HT-29 (cell line): ENCODE data around the gene GRB10. TPM values are rescaled to one million over a fixed set of nuclear protein-coding genes. Genes with fewer than 3 reads are reported as not detected.
A peak's percentile ranks its signal among the peaks of the same experiment; 100 is the strongest.

Experiments
- DNase-seq: peaks from one replicate; pipeline ENCODE4 v3.0.0-alpha.2; 2015; ENCODE audit warnings: low spot score
- total RNA-seq: library from RNA; depleted of rRNA; stranded (reverse); fragments of >200 nt; shearing (Covaris generic); gene quantifications from 2 replicates; pipeline ENCODE4 v1.2.3, GENCODE V29; 2014

GRB10 gene
- total RNA-seq, 1 experiment from 2014 or later, result 6.6 TPM

DNA sequence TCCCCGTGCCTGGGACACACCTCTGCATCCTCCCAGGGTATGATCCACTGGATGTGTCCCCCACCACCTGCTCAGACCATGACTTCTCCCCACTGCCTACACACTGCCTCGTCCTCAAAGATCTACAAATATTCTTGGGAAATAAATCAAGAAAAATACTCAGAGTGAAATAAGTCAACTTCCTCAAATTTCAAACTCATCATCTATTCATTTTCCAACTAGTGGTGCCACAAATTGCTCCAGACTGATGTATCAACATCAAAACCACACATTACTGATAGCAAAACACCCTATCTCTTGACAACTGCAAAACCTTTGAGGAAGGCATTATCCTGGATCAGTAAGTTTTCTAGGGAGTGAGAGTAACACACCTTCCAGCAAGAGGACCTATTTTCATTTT is 87.7 kb downstream of the GRB10 start:
- no peak for DNase-seq

DNA sequence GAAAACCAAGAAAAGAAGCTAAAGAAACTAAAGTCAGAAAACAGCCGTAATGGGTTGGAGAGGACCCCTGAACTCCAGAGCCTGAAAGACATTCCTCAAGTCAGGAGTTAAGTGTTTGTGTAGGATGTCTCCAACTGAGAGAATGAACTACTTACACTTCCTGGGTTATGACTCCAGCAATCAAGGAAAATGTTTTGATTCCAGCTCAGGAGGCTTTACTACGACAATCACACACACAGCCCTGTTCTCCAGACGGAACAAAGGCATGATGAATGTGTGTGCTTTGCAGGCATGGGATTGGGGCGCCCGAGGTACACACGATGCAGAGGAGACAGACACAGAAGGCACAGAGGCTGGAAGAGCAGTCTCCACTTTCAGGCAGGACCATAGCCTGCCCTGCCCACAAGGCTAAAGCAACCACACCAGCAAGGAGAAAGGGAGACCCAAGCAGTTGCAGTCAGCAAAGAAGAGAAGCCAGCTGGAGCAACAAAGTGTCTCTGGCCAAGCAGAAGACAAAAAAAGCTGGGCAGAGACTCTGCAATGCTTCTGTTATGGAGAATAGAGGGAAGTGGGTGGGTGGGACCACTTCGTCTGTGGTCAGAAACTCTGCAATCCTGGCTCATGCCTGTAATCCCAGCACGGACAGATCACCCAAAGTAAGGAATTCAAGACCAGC is 89.1 kb downstream of the GRB10 start:
- no peak for DNase-seq

DNA sequence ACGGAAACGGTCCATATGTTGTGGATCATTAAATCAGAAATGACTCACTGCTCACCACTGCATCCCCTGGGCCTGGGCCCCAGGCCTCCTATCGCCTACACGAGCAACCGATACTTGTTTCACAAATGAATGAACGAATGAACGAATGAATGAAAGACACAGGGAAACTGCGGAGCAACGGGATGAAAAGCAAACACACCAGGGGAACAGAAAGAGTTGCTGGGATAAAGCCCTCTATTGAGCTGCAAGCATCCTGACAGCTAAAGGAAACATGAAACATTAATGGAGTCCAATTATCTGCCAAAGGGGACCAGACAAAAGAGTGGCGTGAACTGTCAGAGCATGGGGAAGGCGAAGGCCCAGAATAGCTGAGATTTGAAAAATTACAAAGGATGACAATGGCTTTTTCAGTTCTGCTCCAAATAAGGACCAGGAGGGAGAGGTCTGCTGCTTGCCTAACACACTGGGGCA is 92.1 kb downstream of the GRB10 start:
- no peak for DNase-seq

DNA sequence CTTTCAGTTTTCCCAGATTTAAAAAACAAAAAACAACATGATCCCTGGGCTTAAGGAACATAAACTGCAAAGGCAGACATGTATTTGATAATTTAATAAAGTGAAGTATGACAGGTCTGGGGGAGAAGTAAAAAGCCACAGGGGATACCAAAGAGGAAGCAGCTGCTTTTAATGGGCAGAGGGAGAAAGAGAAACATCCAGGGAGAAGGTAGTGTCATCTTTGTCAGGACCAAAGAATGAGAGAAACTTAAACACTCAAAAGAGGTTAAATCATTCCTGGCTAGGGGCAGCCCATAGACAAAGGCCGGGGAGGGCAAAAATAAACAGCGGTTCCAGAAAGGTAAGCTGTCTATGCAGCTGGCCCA is 94.5 kb downstream of the GRB10 start:
- no peak for DNase-seq

DNA sequence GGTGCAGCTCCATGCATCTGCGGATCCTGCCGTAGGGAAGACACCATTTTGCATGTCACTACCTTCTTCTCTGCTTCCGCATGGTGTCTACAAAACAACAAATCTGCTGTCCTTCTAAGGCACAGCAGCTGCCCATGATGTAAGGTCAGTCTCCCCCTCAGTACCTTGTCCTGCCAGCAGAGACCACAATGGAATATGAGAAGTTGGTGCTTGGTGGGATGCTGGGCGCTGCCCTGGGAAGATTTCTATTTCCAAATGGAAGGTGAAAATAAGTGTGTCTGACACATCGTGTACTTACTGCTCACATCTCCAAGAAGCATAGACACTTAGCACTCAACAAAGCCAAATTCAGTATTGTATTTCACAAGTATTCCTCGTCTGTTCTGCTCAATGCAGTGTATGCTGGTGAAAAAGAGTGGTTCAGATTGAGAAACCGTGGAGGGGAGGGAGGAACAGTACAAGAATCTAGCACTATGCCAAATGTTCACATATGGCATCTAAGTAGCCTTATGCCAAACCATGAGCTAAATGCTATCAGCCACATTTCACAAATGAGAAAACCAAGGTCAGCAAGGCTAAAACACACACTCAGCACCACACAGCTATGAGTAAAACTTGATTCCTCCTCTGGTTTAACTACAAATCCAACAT is 95.0 kb downstream of the GRB10 start:
- no peak for DNase-seq

DNA sequence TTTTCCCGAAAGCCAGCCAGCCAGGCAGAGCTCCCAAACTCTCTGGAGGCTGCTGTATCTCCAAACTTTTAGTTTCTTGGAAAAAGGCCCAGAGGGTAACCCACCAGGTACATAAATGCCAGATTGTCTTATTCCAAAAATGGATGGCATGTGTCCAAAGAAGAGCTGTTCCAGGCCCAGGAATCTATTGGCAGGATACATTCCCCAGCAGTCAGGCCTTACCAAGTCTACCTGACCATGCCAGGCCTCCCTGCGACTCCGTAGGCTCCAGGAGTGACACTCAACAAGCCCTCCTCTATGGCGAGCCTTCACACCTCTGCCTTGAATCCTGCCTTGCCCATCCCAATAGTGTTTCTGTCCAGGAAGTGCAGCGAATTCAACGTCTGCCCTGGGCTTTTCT is 95.6 kb downstream of the GRB10 start:
- no peak for DNase-seq

DNA sequence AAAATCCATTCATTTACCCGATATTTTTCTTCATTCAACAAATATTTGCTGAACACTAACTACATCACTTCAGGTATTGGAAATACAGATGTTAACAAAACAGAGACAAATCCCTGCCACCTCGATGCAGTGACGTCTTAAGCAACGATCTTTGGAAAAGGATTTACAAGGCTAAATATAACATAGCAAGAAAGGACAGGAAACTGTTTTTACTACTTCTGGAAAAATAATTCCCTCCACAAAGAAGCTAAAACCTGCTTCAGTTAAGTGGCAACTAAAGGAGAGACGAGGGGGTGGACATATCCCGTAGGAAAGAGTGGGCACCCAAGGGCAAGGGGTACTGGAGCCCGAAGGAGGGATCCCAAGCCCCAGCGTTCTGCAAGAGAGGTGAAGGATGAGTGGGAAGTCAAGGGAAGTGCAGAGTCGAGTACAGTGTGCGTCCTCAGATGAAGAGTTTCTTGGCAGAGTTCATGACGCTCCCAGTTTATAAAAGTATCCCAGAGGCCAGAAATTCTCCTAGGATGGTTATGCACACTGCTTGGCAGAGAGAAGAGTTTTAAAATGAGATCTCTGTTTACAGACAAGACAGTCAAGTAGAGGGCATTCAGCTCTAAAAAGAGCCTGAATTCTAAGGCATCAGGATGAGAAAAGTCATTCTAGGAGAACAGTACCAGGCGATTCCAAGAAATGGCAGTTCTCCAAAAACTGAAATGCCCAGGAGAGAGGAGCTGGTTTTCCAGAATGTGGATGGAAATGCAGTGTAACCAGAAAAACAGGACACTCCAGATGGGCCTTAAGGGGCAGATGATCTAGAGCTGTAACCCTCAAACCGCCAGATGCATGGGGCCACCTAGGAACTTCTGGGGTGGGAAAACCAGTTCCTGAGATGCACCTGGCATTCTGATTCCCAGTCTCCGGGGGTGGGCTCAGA is 97.3 kb downstream of the GRB10 start:
- peak; percentile 9 for DNase-seq

DNA sequence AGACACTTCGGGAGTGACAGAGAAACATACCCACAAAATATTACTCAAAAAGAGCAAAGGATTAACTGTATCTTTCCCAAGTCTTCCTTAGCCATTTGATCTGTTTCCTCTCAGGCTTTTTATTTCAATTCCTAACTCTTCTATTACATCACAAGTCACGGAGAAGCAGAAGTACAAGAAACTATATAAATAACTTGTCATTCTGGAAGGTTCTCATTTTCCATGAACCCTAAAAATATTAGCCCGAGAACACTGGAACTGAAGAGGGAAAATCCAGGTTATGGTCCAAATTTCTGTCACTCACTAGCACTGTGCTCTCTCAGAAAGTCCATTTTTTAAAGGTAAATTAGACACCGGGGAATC is 98.0 kb downstream of the GRB10 start:
- DNase-seq, result no peak

DNA sequence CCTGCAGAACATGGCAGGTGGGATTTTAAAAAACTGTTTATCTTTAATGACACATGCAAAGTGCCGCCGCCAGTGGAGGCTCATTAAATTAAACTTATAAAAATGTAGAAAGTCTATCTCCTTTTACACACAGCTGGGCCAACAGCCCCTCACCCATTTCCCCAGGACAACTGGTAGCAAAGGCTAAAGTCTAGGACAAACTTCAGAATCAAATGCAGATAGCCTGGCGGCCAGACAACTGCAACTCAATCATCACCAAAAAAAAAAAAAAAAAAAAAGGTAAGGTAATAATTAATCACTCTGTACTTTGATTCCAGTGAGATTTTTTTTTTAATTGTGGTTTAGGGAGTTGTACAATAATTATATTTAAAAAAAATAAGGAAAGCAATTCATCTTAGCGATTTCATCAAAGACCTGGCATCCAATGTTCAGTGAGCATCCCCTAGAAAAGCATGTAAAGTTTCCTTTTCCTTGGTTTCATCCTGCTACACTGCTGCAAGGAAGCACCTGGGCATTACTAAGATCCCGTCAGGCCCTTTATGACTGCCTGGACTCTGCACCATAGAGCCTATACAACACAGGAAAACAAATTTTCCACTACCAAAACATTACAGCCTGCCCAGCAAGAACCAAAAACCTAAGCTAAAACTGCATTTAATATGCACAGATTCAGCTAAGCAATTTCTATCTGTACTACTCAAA is 98.5 kb downstream of the GRB10 start:
- DNase-seq, result no peak

DNA sequence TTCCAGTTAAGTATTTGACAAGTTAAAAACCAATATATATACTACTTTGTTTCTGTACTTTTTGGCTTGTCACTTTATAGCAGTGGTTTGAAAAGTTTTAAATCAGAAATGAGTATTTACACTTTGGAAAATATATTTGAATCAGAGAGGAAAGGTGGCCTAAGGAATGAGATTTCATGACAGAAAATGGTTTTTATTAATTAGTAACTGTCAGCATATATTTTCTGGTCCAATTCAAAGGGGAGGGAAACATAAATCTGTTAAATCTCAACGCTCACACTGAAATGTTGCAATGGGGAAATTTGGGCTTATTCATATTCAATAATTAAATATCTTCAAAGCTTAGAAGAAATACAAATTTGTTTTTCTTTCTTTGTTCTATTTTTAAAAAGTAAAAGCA is 100.1 kb downstream of the GRB10 start:
- DNase-seq, result no peak

DNA sequence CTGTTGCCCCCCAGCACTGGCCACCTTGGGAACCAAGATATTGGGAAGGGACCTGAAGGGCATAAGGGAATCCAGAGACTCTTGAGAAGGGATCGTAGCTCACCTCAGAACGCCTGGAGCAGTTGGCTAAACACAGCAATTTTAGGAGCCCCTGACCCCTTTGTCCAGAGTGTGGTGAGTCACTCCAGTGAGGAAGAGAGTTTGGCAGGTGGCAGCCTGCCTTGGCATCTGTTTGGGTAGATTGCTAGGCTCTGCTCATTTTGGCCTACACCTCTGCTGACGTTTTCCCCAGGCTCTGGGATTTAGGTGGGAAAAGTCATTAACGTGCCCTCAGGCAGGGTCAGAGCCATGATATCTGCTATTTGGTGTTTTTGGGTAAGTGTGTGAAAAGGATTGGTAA is 100.6 kb downstream of the GRB10 start:
- no peak for DNase-seq

DNA sequence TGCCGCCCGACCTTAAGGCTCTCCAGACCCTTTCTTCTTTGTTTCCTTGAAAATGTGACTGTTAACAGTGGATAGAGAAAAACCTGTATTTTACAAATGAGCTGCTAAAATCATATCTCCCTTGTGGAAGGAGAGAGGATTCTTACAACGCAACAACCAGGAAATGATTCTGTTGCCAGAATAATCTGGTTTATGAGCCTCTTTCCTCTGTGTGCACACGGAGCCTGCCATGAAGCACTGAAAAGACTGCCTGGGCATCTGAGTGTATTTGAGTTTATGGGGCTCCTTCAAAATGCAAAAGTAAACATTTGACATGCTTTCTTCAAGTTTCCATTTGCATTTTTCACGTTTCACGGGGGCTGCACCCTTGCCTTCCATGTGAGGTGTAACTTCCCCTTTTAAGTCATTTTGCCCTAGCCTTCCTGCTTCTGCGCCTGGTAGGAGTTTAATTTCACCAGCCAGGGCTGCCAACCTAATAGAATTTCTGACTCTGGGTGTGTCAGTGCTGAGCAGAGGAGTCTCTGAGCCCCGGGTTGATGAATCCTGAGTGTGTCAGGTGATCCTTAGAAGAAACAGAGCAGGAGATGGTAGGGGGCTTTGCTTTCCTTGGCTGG is 101.2 kb downstream of the GRB10 start:
- DNase-seq, result no peak

DNA sequence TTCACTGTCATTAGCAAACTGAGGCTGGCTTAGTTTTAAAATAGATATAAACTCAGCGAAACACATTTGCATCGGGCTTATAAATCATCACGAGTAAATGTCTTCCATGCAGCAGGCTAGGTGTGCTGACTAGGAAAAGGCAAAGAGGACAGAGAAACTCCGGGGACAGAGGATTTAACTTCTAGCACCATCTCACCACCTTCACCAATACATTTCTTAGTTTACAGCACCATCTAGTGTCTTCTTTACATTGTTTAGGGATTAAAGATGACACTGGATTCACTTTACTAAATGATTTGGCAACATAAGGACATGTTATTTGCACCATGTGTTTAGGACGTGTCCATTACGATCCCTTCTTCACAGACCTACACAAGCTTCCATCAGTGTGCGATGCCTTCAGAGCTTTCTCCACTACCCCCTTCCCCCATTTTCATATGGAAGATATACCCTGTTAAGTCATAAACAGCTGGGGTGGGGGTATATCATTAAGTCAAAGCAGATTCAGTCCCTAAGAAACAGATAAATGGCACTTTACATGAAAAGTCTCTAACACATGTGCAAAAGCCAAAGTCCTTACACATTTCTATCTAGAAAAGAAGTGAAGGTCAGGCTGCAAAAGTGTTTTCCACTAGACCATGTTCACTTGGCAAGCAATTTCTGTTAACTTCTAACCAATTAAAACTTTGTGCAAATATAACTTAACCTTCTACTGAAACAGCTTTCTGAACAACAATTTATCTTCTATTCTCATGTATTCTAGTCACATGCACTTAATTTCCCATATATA is 103.3 kb downstream of the GRB10 start:
- peak; percentile 70 for DNase-seq

DNA sequence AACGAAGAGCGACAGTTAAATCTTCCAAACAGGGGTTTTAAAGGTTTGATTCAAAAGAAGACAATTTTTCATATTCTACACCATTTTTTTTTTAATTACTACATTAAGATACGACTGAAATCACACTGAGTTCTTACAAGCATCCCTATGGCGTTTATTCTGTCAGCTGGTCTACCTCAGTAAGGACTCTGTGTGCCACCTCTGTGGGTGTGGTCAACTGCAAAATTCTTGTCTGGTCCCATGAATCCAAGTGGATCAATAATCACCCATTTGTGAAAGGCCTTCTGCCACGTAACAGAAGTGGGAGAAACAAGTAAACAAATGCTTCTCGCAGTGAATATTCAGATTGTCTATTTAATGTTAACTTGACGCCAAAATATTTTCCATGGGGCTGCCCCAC is 104.1 kb downstream of the GRB10 start:
- no peak for DNase-seq

DNA sequence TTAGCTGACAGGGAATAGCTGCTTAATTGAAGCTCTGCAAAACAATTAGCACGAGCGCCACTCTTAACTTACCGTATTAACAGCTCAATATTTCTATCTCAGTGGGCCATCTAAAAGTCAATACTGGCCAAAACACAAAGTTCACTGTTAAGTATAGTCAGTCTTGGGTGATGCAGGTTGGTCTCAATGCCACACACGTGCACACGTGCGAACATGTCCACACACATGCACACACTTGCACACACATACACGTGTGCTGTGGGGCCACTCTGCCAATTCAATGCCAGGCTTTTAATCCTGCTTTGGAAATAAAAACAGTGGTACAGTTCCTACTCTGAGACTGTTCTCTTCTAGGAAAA is 105.1 kb downstream of the GRB10 start:
- no peak for DNase-seq

DNA sequence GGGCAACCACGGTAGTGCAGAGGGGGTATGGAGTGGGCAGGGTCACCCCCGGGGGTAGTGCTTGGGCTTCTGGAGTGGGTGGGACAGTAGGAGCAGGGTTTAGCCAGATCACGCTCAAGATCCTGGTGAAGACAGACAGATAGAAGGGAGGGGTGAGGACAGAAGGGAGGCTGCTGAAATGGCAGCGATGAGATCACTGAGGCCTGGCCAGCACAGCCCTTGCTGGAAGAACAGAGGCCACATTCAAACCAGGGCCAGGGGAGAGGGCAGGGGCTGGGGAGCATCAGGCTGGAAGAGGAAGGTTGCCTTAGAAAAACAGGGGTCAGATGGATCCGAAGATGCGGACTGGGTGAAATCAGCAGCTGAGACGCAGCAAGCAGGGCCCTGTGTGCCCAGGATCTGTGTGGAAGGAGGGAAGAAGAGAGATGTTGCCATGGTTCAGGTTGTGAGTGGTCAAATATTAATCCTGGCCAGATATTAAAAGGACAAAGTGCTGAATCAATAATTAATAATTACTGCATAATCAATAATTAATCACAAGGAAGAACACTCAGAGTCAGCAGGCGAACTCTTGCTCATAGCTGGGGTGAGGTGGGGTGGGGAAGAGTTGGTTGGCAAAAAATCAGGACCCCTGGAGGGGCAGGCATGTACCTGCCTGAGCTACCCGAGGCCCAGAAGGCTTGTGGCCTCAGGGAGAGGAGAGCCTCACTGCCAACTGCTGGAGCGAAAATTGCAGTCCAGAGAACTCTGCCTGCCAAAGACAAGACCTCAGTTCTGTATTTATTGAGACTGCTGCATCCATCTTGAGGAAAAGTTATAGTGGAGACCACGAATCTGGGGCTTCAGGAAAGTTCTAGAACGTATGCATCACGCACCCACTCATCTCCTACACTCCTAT is 105.7 kb downstream of the GRB10 start:
- DNase-seq, result no peak

DNA sequence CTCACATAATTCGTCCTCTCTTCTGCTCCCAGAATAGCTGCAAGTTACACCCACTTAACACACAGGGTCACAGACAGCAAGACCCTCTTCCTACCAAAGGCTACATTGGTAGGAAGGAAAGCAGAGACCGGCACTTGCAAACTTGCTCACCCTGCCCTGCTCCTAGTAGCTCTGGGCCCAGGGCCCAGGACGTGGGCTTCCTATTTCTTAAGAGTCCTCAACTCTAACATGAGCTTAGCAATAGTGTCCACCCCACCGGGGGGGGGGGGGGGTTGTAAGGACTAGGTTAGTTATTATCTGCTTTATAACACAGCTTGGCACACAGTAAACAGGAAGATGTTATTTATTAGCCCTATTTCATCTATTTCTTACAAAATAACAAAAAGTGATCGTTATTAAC is 106.6 kb downstream of the GRB10 start:
- DNase-seq, result no peak

DNA sequence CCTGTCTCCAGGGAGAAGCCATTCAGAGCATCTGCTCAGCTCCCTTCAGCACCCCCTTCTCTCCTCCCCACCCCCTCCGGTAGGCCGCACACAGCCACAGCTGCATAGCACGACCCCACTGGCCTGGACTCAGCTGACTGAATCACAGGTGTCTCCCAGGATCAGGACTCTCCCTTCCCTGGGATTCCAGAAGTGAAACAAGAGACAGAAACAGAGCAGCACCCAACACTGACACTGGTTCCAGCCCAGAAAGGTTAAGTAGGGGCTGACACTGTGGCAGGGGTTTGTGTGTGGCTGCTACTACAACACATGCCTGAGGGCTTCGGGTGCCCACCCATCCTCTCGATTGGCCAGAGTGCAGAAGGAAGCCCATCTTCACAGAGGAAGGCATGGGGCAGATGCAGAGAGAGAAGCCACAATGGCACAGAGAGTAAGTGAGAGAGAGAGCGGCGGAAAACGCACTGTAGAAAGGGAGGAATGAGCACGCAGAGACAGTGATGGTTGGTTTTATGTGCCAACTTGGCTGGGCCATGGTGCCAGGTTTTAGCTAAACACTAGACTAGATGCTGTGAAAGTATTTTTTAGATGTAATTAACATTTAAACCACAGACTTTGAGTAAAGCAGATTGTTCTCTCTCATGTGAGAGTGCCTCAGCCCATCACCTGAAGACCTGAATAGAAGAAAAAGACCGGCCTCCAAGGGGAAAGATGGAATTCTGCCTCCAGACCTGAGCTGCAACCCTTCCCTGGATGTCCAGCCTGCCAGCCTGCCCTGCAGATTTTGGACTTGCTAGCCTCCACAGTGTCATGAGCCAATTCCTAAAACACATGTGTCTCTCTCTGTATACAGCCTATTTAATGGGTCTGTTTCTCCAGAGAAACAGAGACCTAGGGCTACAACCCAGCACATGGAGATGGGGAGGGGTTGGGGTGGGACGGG is 107.5 kb downstream of the GRB10 start:
- no peak for DNase-seq

DNA sequence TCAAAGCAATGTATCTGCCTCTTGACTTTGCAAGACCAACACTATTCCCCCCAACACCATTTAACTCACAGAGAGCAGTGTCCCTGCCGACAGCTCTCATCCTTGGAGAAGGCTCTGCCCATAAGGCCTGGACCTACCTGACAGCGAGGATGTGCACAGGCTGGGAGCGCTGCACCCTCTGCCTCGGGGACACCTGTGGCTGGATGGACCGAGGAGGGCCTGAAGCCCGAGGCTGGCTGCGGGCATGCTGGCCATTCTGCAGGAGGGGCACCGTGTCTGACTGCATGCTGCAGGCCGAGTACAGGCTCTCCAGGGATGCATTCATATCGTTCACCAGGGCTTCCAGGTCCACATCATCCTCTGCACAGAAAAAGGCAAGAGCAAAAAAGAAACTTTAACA is 108.4 kb downstream of the GRB10 start:
- DNase-seq, result no peak
